ENCODE measurements around the gene TFPI. TPM values are rescaled to one million over a fixed set of nuclear protein-coding genes. Genes with fewer than 3 reads are reported as not detected.

Gene TFPI
- total RNA-seq, 1 donor from 2014 or later: 17.5 TPM

- no peaks in the 10 kb centered on the region for H3K4me1 Mint-ChIP-seq (ENCODE audit: low read depth)
- H3K4me3 Mint-ChIP-seq (ENCODE audit: low read depth): no peak overlapping the region
- peaks cover 23% of the 10 kb centered on the region for H3K36me3 Mint-ChIP-seq (ENCODE audit: insufficient read depth)
- no peaks in the 10 kb centered on the region for H3K27me3 Mint-ChIP-seq
- TF ChIP-seq CTCF (IDR thresholded peaks at IDR 0.05; ENCODE audit: unreplicated experiment): no peak
- no peak for DNase-seq (ENCODE audit: low spot score, unreplicated experiment)
- H3K27ac Mint-ChIP-seq: no peak overlapping the region
- peaks cover 19% of the 10 kb centered on the region for H3K9me3 Mint-ChIP-seq (ENCODE audit: low read depth)
Measured at GRCh38 chr2:187493877-187494568, 60.2 kb downstream of the TFPI start.

- Mint-ChIP-seq H3K9me3 (ENCODE audit: low read depth) (peaks cover 19% of the 10 kb centered on the region), H3K27ac (no peak overlapping the region), H3K36me3 (ENCODE audit: insufficient read depth) (peaks cover 23% of the 10 kb centered on the region), H3K4me3 (ENCODE audit: low read depth) (no peak overlapping the region), H3K4me1 (ENCODE audit: low read depth) (no peaks in the 10 kb centered on the region), H3K27me3 (no peaks in the 10 kb centered on the region)
- TF ChIP-seq CTCF (IDR thresholded peaks at IDR 0.05; ENCODE audit: unreplicated experiment): no peak
- DNase-seq (ENCODE audit: low spot score, unreplicated experiment): no peak
Measured at GRCh38 chr2:187493180-187493579, 61.1 kb downstream of the TFPI start.

- DNase-seq (ENCODE audit: low spot score, unreplicated experiment): no peak
- TF ChIP-seq CTCF (IDR thresholded peaks at IDR 0.05; ENCODE audit: unreplicated experiment): no peak
Measured at GRCh38 chr2:187486241-187486640, 68.0 kb downstream of the TFPI start.

GRCh38 chr2:187485523-187485922 is 68.7 kb downstream of the TFPI start:
- H3K27ac Mint-ChIP-seq: no peak overlapping the region
- no peaks in the 10 kb centered on the region for H3K4me1 Mint-ChIP-seq (ENCODE audit: low read depth)
- H3K27me3 Mint-ChIP-seq: no peaks in the 10 kb centered on the region
- no peak for TF ChIP-seq CTCF (IDR thresholded peaks at IDR 0.05; ENCODE audit: unreplicated experiment)
- H3K4me3 Mint-ChIP-seq (ENCODE audit: low read depth): no peak overlapping the region
- no peak for DNase-seq (ENCODE audit: low spot score, unreplicated experiment)
- no peaks in the 10 kb centered on the region for H3K36me3 Mint-ChIP-seq (ENCODE audit: insufficient read depth)
- H3K9me3 Mint-ChIP-seq (ENCODE audit: low read depth): no peaks in the 10 kb centered on the region

More at GRCh38 chr2:187486241-187486640, 68.0 kb downstream of the TFPI start:
- H3K27me3 Mint-ChIP-seq: no peaks in the 10 kb centered on the region
- H3K4me1 Mint-ChIP-seq (ENCODE audit: low read depth): no peaks in the 10 kb centered on the region
- H3K36me3 Mint-ChIP-seq (ENCODE audit: insufficient read depth): no peaks in the 10 kb centered on the region
- H3K9me3 Mint-ChIP-seq (ENCODE audit: low read depth): no peaks in the 10 kb centered on the region
- H3K27ac Mint-ChIP-seq: no peak overlapping the region
- no peak overlapping the region for H3K4me3 Mint-ChIP-seq (ENCODE audit: low read depth)

GRCh38 chr2:187483537-187483936 is 70.7 kb downstream of the TFPI start:
- Mint-ChIP-seq H3K36me3 (ENCODE audit: insufficient read depth) (no peaks in the 10 kb centered on the region), H3K9me3 (ENCODE audit: low read depth) (no peaks in the 10 kb centered on the region), H3K4me1 (ENCODE audit: low read depth) (no peaks in the 10 kb centered on the region), H3K4me3 (ENCODE audit: low read depth) (no peak overlapping the region), H3K27ac (no peak overlapping the region), H3K27me3 (no peaks in the 10 kb centered on the region)
- TF ChIP-seq CTCF (IDR thresholded peaks at IDR 0.05; ENCODE audit: unreplicated experiment): no peak
- DNase-seq (ENCODE audit: low spot score, unreplicated experiment): no peak

Data from progenitor cell of endocrine pancreas (in vitro differentiated cells).